Naive thymus-derived CD4-positive, alpha-beta T cell (primary cell): ENCODE results near the gene ZNF75A. TPM values are rescaled to one million over a fixed set of nuclear protein-coding genes. Genes with fewer than 3 reads are reported as not detected.

ENCODE experiments used
- ATAC-seq: fragments of 150-1000 bp; cut with Tn5 transposase; 2 replicates; pipeline ENCODE4 v1.10.0; 2021; ENCODE audit warnings: mild to moderate bottlenecking, moderate library complexity
- CTCF ChIA-PET: fragments of 350-600 bp; sonication (Branson Sonifier 250); formaldehyde crosslinking; loops from one replicate; lab custom pipeline; 2021; ENCODE audit warnings: antibody characterized with exemption; lab: Charles Lee
- POLR2A ChIA-PET: fragments of 350-600 bp; sonication (Branson Sonifier 250); formaldehyde crosslinking; loops from one replicate; lab custom pipeline; 2021; ENCODE audit warnings: antibody characterized with exemption, inconsistent platforms; lab: Charles Lee
- DNase-seq, 9 donors: peaks; one replicate each; pipeline versions ENCODE4 v3.0.0 to v3.0.0-alpha.2; 2020 to 2022; ENCODE audit warnings: mixed read lengths in 1 of 9
- H3K27ac ChIP-seq: one replicate; pipeline ENCODE4 v1.7.0; 2013; ENCODE audit warnings: mild to moderate bottlenecking, low read depth, low read length, moderate library complexity
- H3K27me3 ChIP-seq, 2 donors: one replicate each; pipeline ENCODE4 v1.7.0; 2013; ENCODE audit warnings: low read length in 2 of 2, mild to moderate bottlenecking in 2 of 2, moderate library complexity in 2 of 2; ENCODE audit not compliant: control insufficient read depth in 2 of 2, insufficient read depth in 2 of 2
- H3K36me3 ChIP-seq, 3 experiments: 1 replicate in 2 of 3; 2 replicates in 1 of 3; pipeline ENCODE4 v1.7.0; 2013; ENCODE audit warnings: low read length in 3 of 3, mild to moderate bottlenecking in 3 of 3, moderate library complexity in 1 of 3; ENCODE audit not compliant: insufficient read depth in 3 of 3, control insufficient read depth in 2 of 3
- H3K4me1 ChIP-seq, 2 donors: one replicate each; pipeline ENCODE4 v1.7.0; 2013; ENCODE audit warnings: low read length in 2 of 2, mild to moderate bottlenecking in 2 of 2, moderate library complexity in 1 of 2; ENCODE audit not compliant: control insufficient read depth in 2 of 2, insufficient read depth in 2 of 2
- H3K4me3 ChIP-seq: 2 replicates; pipeline ENCODE4 v1.7.0; 2013; ENCODE audit warnings: mild to moderate bottlenecking, low read length
- H3K9me3 ChIP-seq, 3 experiments: 1 replicate in 2 of 3; 2 replicates in 1 of 3; pipeline ENCODE4 v1.7.0; 2013; ENCODE audit warnings: low read length in 3 of 3; ENCODE audit not compliant: control insufficient read depth in 2 of 3
- H3K27ac Mint-ChIP-seq, 9 donors: one replicate each; pipeline ENCODE4 v1.8.0; 2020 to 2022; ENCODE audit warnings: mixed read lengths in 9 of 9, mild to moderate bottlenecking in 8 of 9, moderate library complexity in 5 of 9, inconsistent platforms in 2 of 9
- H3K27me3 Mint-ChIP-seq, 5 donors: one replicate each; pipeline ENCODE4 v1.8.0; 2021 to 2022; ENCODE audit warnings: mixed read lengths in 5 of 5, mild to moderate bottlenecking in 1 of 5
- H3K36me3 Mint-ChIP-seq, 5 donors: one replicate each; pipeline ENCODE4 v1.8.0; 2020 to 2022; ENCODE audit warnings: mixed read lengths in 5 of 5, mild to moderate bottlenecking in 3 of 5, inconsistent platforms in 1 of 5
- H3K4me1 Mint-ChIP-seq, 7 donors: one replicate each; pipeline ENCODE4 v1.8.0; 2020 to 2022; ENCODE audit warnings: mixed read lengths in 7 of 7, mild to moderate bottlenecking in 3 of 7, inconsistent platforms in 1 of 7
- H3K4me3 Mint-ChIP-seq, 10 donors: one replicate each; pipeline ENCODE4 v1.8.0; 2020 to 2022; ENCODE audit warnings: mild to moderate bottlenecking in 10 of 10, mixed read lengths in 10 of 10, moderate library complexity in 6 of 10, inconsistent platforms in 2 of 10
- H3K9me3 Mint-ChIP-seq, 11 donors: one replicate each; pipeline ENCODE4 v1.8.0; 2020 to 2022; ENCODE audit warnings: mixed read lengths in 11 of 11, mild to moderate bottlenecking in 4 of 11, inconsistent platforms in 1 of 11, moderate library complexity in 1 of 11
- intact Hi-C, 2 donors: fragments of 100-400 bp; cut with micrococcal nuclease; formaldehyde crosslinking; loops; one replicate each; pipeline ENCODE4 v1.15.1; 2023
- polyA plus RNA-seq, 2 donors: library from polyadenylated mRNA; unstranded; fragments of 300-500 nt; fragmentation: Illumina TruSeq; gene quantifications; one replicate each; pipeline ENCODE4 v1.2.3, GENCODE V29; 2021
- total RNA-seq, 6 experiments: library from RNA in 5 of 6; stranded (reverse) in 5 of 6; gene quantifications; 1 replicate in 5 of 6; 2 replicates in 1 of 6; pipeline ENCODE4 v1.2.3 and lab custom pipeline; 2021 to 2026

The ZNF75A gene
- total and polyA plus RNA-seq, 7 experiments from 2014 or later = 27.7 to 90.6 (median 39.1) TPM

DNA sequence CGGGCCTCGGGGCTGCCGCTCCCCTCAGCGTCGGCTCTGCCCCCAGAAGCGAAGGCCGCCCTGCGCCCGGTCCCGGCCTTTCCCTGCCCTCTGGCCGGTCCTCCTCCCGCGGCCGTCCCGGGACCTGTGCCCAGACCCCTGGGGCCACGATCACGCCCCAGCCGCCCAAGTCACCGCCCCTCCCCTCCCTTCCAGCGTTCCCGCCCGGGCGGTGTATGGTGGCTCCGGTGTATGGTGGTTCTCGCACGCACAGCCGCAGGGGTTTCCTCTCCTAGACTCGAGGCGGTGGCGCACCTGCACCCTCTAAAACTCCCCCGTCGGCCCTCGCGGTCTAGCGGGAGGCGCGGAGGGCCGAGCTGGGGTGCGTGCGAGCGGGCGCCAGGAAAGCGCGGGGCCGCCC lies 10.1 kb upstream of the ZNF75A start:
- intact Hi-C loops = no loop called here
- Mint-ChIP-seq H3K27ac (no peak overlapping the region), H3K27me3 (no peaks in the 10 kb centered on the region), H3K9me3 (peaks cover 11 to 90% (median 77%) of the 10 kb centered on the region in 11 donors), H3K4me3 (no peak overlapping the region), H3K4me1 (peaks cover 0 to 7% (median 2%) of the 10 kb centered on the region in 7 donors), H3K36me3 (peaks cover 30 to 78% (median 57%) of the 10 kb centered on the region in 5 donors)
- CTCF ChIA-PET = no interaction called here
- DNase-seq (no peak), ATAC-seq (no peak)
- Histone ChIP-seq H3K4me3 (no peak overlapping the region), H3K9me3 (peaks cover 4 to 90% (median 35%) of the 10 kb centered on the region in 3 experiments), H3K27ac (no peak overlapping the region), H3K36me3 (peaks cover 4 to 32% (median 14%) of the 10 kb centered on the region in 3 experiments), H3K27me3 (no peaks in the 10 kb centered on the region), H3K4me1 (no peaks in the 10 kb centered on the region)
- POLR2A ChIA-PET = no interaction called here

DNA sequence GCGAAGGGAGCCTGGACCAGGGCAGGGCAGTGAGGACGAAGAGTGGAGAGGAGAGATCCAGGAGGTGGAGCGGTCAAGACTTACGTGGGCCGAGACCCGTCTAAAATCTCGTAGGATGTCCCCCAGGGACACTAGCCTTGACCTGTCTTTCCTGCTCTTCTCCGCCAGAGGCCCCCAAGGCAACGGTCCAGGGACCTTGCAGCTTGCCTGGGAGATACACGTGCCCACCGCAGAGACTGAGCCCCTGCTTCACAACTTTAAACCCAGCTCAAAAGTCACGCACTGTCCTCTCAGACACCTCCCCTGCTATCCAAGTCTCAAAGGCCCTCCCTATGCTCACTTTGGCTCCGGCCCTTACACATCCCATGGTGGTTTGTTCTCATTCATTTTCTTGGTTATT lies 9.5 kb upstream of the ZNF75A start:
- intact Hi-C loops = no loop called here
- no peak overlapping the region for H3K4me3 Mint-ChIP-seq
- no peak overlapping the region for H3K27ac Mint-ChIP-seq
- CTCF ChIA-PET = interaction anchor here (1.0 kb wide), 1 partner anchor 17 kb away, joined by 3 read pairs; no protein-coding TSS in a partner anchor
- ATAC-seq (no peak), DNase-seq (no peak)
- H3K4me1 Mint-ChIP-seq = peaks cover 0 to 7% (median 2%) of the 10 kb centered on the region in 7 donors
- Histone ChIP-seq H3K36me3 (peaks cover 0 to 26% (median 8%) of the 10 kb centered on the region in 3 experiments), H3K27ac (no peak overlapping the region), H3K9me3 (peaks cover 4 to 89% (median 31%) of the 10 kb centered on the region in 3 experiments), H3K4me3 (no peak overlapping the region), H3K27me3 (no peaks in the 10 kb centered on the region), H3K4me1 (no peaks in the 10 kb centered on the region)
- POLR2A ChIA-PET = interaction anchor here (1.1 kb wide), 1 partner anchor 13 kb away, joined by 6 read pairs; no protein-coding TSS in a partner anchor
- peaks cover 17 to 90% (median 77%) of the 10 kb centered on the region in 11 donors for H3K9me3 Mint-ChIP-seq
- no peaks in the 10 kb centered on the region for H3K27me3 Mint-ChIP-seq
- H3K36me3 Mint-ChIP-seq = peaks cover 35 to 78% (median 57%) of the 10 kb centered on the region in 5 donors

DNA sequence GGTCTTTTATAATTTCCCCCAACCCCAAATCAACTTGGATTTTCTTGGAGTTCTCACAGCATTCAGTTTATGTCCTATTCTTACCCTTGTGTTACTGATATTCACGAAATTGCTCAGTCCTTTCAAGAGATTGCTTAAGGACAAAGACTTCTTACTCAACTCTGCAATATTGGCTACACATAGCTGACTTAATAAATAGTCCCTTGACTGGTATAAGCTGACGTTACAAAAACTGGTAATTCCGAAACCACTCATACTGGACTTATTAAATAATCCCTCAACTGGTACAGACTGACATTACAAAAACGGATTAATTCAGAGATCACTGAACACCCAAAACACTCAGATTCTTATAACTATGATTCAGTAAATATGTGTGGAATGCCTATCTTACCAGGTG lies 927 bp upstream of the ZNF75A start:
- peaks cover 19 to 77% (median 51%) of the 10 kb centered on the region in 11 donors for H3K9me3 Mint-ChIP-seq

DNA sequence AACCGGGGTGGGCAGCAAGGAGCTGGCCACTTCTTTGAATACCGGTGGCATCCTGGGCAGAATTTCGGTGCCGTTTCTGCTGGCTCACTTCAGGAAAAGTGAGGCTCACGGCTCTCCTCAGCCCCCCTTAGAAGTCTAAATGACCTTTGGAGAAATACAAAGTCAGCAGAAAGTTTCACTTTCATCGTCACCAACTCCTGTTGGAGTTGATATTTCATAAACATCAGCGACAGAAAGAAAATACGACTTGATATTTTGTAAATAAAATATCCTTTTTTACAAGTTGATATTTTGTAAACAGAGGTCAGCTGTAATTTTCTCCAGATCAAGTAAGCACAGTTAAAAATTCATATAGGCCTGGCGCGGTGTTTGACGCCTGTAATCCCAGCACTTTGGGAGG lies 781 bp downstream of the ZNF75A start:
- H3K27ac Mint-ChIP-seq = peak overlapping the region in 6 of 9 donors; percentile 63 to 88 (median 80)
- H3K27me3 Mint-ChIP-seq = no peaks in the 10 kb centered on the region
- POLR2A ChIA-PET = interaction anchor here (0.8 to 3.3 kb wide), 20 partner anchors 8 to 177 kb away, joined by 3 to 38 read pairs (median 6); partner anchors contain the start of genes NAA60, ZNF174, ZNF263 and ZNF597
- Histone ChIP-seq H3K36me3 (peaks cover 8 to 36% (median 10%) of the 10 kb centered on the region in 3 experiments), H3K4me1 (peaks cover 12 to 13% of the 10 kb centered on the region in 2 donors), H3K4me3 (peak overlapping the region; percentile 78), H3K9me3 (peaks cover 0 to 71% (median 15%) of the 10 kb centered on the region in 3 experiments), H3K27me3 (no peaks in the 10 kb centered on the region), H3K27ac (peak overlapping the region; percentile 87)
- ATAC-seq (no peak), DNase-seq (no peak)
- CTCF ChIA-PET = interaction anchor here (0.7 to 1.8 kb wide), 3 partner anchors 13 to 136 kb away, joined by 3 to 4 read pairs (median 3); partner anchors contain the start of gene ZNF263
- H3K9me3 Mint-ChIP-seq = peaks cover 10 to 77% (median 40%) of the 10 kb centered on the region in 11 donors
- H3K4me1 Mint-ChIP-seq = peaks cover 4 to 38% (median 19%) of the 10 kb centered on the region in 7 donors
- peak overlapping the region; percentile 78 to 87 (median 84) for H3K4me3 Mint-ChIP-seq
- intact Hi-C loops = loop anchor here in 1 of 2 donors (5.0 kb wide), 1 partner anchor 151 kb away; no protein-coding TSS in a partner anchor
- peaks cover 17 to 76% (median 58%) of the 10 kb centered on the region in 5 donors for H3K36me3 Mint-ChIP-seq

More for the DNA sequence above, 927 bp upstream of the ZNF75A start:
- ChIA-PET CTCF (interaction anchor here (0.6 to 1.8 kb wide), 4 partner anchors 21 to 132 kb away, joined by 3 to 4 read pairs (median 3); partner anchors contain the start of gene ZNF263), POLR2A (interaction anchor here (0.8 to 3.3 kb wide), 14 partner anchors 11 to 196 kb away, joined by 3 to 38 read pairs (median 4); partner anchors contain the start of genes CLUAP1, ZNF174, ZNF213 and ZNF263)
- ATAC-seq (no peak), DNase-seq (no peak)
- H3K27me3 ChIP-seq = no peaks in the 10 kb centered on the region
- H3K36me3 ChIP-seq = peaks cover 8 to 28% (median 10%) of the 10 kb centered on the region in 3 experiments
- peaks cover 12 to 13% of the 10 kb centered on the region in 2 donors for H3K4me1 ChIP-seq
- Mint-ChIP-seq H3K36me3 (peaks cover 30 to 76% (median 61%) of the 10 kb centered on the region in 5 donors), H3K4me3 (peak overlapping the region; percentile 78 to 87 (median 84)), H3K4me1 (peaks cover 4 to 38% (median 19%) of the 10 kb centered on the region in 7 donors), H3K27ac (peak overlapping the region in 8 of 9 donors; percentile 62 to 92 (median 82)), H3K27me3 (no peaks in the 10 kb centered on the region)
- no peak overlapping the region for H3K27ac ChIP-seq
- peaks cover 0 to 70% (median 24%) of the 10 kb centered on the region in 3 experiments for H3K9me3 ChIP-seq
- peak overlapping the region; percentile 78 for H3K4me3 ChIP-seq
- intact Hi-C loops = no loop called here

DNA sequence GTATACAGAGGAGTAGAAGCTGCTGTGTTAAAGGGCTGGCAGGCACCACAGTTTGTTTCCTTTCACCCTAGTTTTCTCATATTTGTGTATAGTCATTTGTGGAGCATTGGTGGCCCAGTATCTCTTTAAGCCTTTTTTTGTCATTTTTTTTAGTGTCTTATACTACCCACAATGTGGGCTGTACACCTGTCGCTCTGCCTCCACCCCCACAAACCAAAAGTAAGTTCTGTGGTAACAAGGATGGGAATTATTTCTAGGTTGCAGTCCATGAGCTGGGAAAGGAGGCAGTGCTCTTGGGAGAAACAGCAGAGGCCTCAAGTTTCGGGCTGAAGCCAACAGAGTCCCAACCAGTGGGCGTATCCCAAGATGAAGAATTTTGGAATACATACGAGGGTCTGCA lies 6.2 kb downstream of the ZNF75A start:
- intact Hi-C loops = no loop called here
- H3K27me3 Mint-ChIP-seq = no peaks in the 10 kb centered on the region
- CTCF ChIA-PET = no interaction called here
- H3K4me1 Mint-ChIP-seq = peaks cover 0 to 21% (median 8%) of the 10 kb centered on the region in 7 donors
- Histone ChIP-seq H3K9me3 (peaks cover 11 to 99% (median 36%) of the 10 kb centered on the region in 3 experiments), H3K27ac (no peak overlapping the region), H3K27me3 (no peaks in the 10 kb centered on the region), H3K4me3 (no peak overlapping the region), H3K4me1 (peaks cover 0 to 1% of the 10 kb centered on the region in 2 donors), H3K36me3 (peaks cover 20 to 72% (median 36%) of the 10 kb centered on the region in 3 experiments)
- H3K27ac Mint-ChIP-seq = no peak overlapping the region
- H3K9me3 Mint-ChIP-seq = peaks cover 22 to 95% (median 67%) of the 10 kb centered on the region in 11 donors
- H3K36me3 Mint-ChIP-seq = peaks cover 55 to 94% (median 89%) of the 10 kb centered on the region in 5 donors
- POLR2A ChIA-PET = interaction anchor here (0.6 to 0.7 kb wide), 3 partner anchors 186 to 301 kb away, joined by 3 to 5 read pairs (median 3); no protein-coding TSS in a partner anchor
- ATAC-seq (no peak), DNase-seq (no peak)
- H3K4me3 Mint-ChIP-seq = no peak overlapping the region

DNA sequence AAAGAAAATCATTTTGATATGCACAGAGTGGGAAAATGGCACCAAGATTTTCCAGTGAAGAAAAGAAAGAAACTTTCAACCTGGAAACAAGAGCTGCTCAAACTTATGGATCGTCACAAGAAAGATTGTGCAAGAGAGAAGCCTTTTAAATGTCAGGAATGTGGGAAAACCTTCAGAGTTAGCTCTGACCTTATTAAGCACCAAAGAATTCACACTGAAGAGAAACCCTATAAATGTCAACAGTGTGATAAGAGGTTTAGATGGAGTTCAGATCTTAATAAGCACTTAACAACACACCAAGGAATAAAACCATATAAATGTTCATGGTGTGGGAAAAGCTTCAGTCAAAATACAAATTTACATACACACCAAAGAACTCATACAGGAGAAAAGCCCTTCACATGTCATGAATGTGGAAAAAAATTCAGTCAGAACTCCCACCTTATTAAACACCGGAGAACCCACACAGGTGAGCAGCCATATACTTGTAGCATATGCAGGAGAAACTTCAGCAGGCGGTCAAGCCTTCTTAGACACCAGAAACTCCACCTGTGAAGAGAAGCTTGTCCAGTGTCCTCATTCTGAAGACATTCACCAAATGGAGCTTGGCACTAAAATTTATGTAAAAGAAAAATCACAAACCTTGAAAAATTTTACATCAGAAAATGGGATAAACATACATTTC lies 12.2 kb downstream of the ZNF75A start:
- peaks cover 59 to 80% (median 78%) of the 10 kb centered on the region in 5 donors for H3K36me3 Mint-ChIP-seq
- no peak overlapping the region for H3K27ac Mint-ChIP-seq
- ChIA-PET CTCF (no interaction called here), POLR2A (interaction anchor here (0.6 to 3.2 kb wide), 5 partner anchors 12 to 84 kb away, joined by 3 to 24 read pairs (median 4); partner anchors contain the start of genes TIGD7, ZNF174, ZNF263 and ZNF75A)
- Histone ChIP-seq H3K27me3 (no peaks in the 10 kb centered on the region), H3K4me1 (no peaks in the 10 kb centered on the region), H3K4me3 (peak overlapping the region; percentile 5), H3K36me3 (peaks cover 23 to 63% (median 42%) of the 10 kb centered on the region in 3 experiments), H3K27ac (no peak overlapping the region), H3K9me3 (peaks cover 29 to 99% (median 59%) of the 10 kb centered on the region in 3 experiments)
- intact Hi-C loops = loop anchor here in 1 of 2 donors (5.0 kb wide), 1 partner anchor 35 kb away; the partner anchor contains the start of gene ZNF263
- no peak overlapping the region for H3K4me3 Mint-ChIP-seq
- peaks cover 0 to 4% (median 0%) of the 10 kb centered on the region in 7 donors for H3K4me1 Mint-ChIP-seq
- DNase-seq (peak in 1 of 9 donors; percentile 5), ATAC-seq (no peak)
- no peaks in the 10 kb centered on the region for H3K27me3 Mint-ChIP-seq
- H3K9me3 Mint-ChIP-seq = peaks cover 26 to 97% (median 82%) of the 10 kb centered on the region in 11 donors
